Inferior parietal cortex (tissue), 1 donor: Measurements from ENCODE around the gene CFH.
A peak's percentile ranks its signal among the peaks of the same experiment; 100 is the strongest.
"Not testable (repeated sequence)": the region's sequence is repeated elsewhere in the genome, so short reads cannot be mapped to it uniquely, and the experiment has no call there.

Experiments
- DNase-seq: peaks from one replicate; pipeline ENCODE4 v3.0.0-alpha.2; 2016; ENCODE audit errors: extremely low spot score

The CFH gene

DNA sequence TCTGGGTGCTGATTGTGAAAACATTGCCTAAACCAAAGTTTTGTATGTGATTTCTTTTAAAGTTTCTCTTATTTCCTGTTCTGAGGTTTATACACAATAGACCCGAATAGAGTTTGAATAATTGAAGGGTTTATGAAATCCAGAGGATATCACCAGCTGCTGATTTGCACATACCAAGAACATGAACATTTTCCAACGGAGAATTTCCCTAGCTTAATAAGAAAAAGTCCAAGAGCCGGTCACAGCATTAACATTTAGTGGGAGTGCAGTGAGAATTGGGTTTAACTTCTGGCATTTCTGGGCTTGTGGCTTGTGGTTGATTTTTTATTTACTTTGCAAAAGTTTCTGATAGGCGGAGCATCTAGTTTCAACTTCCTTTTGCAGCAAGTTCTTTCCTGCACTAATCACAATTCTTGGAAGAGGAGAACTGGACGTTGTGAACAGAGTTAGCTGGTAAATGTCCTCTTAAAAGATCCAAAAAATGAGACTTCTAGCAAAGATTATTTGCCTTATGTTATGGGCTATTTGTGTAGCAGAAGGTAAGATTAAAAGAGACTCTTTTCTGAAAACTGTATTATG lies at the start of gene CFH:
TSS of gene CFH (plus strand) at position 407 of the 579 bp plus-strand sequence. CDS start at position 482, 75 bp downstream.
- no peak for DNase-seq

DNA sequence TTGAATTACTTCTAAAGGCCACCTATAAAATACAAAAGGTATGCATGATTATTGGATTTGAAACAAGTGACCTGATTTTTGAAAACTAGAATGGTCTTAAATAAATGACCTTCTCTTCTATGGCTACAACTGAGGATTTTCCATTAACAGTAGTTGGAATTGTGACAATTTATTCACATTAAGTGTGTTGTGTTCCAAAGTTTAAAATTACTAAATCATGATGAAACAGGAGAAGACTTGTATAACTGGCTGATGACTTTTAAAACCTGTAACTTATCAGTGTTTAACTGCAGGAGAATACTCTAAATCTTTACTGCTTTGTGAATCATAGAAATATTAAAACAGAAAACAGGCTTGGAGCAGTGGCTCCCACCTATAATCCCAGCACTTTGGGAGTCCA lies 48.2 kb upstream of the CFH start:
- no peak for DNase-seq

DNA sequence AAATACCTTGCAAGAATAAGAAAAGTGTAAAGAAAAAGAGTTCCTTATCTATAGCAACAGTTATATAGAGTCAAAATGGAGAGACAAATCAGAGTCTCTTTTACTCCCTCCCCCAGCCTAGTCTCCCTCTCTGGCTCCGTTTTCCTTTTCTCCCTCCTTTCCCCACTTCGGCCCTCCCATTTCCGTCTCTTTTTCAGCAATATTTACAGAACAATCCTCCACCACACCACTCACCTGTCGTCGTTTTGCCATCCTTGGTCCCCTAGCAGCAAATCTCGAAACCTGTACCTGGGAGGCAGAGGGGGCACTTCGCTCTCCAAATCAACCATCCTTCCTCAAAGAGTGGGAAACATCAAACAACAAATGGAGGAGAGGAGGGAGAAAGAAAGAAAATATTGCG lies 43.9 kb upstream of the CFH start:
- no peak for DNase-seq

DNA sequence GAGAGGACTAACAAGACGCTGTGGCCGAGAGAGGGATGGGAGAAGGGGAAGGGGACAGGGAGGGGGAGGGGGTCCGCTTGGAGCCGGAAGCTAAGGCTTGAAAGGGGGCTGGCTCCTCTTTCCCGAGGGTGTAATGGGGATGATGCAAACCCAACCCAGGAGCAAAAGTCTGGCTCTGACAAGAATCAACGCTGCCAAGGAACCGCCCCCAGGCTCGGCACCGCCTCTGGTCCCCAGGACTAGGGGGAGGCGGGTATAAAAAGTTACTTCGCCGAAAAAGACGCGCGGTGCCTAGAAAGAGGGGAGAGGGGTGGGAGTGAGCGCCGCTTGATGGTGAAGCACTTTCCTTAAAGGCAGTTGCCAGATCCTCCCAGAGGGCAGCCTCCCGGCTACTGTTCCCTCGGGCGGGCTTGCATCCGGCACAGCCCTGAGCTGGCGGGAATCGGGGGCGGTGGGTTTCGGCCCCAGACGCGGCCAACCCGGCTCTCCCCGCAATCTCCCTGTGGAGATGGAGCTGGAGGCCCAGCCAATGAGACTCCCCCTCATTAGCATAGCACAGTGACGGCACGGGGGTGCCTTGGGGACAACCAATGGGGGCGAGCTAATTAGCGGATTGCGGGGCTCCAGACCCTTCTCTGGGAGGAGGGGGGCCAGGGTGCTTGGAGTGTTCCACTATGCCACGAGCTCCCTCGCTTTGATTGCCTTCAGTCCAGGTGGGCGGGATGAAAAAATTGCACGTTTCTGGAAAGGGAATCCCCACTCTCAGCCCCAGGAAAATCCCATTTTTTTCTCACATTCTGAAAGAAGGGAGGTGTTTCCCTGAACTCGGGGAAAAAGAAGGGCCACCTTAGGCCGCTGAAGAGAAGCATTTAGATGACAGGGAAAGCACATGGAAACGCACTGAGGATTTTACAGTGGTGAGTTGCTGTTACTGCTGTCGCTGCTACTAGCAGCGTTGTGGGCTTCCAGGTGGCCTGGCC lies 43.2 kb upstream of the CFH start, which contains the start of gene KCNT2:
TSS of gene KCNT2 (minus strand) at position 51 of the 980 bp plus-strand sequence. CDS start 131 bp downstream, outside the sequence.
- DNase-seq, result peak; percentile 36

DNA sequence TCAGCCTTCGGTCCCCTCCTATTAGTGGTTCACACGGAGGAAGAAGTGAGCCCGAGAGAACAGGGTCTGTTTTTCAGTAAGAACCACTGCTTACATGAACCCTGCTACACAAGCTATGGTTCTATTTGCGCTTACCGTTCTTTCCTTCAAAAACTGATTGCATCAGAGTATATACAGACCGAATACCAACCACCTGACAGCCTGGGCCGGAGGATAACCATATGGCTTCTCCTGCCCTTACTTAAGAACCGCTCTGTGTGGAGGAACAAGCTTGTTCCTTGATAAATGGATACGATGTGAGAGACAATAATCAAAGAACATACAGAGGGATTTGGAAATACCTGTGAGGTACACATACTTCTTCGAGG lies 42.5 kb upstream of the CFH start:
- no peak for DNase-seq

DNA sequence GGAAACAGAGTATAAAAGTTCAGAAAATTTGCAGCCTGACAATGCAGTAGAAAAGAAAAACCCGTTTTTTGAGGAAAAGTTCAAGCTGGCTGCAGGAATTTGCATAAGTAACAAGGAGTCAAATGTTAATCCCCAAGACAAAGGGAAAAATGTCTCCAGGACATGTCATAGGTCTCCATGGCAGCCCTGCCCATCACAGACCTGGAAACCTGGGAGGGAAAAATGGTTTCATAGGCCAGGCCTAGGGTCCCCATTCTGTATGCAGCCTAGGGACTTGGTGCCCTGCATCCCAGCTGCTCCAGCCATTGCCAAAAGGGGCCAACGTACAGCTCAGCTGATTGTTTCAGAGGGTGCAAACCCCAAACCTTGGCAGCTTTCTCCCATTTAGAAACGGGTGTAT lies 40.0 kb upstream of the CFH start:
- no peak for DNase-seq

DNA sequence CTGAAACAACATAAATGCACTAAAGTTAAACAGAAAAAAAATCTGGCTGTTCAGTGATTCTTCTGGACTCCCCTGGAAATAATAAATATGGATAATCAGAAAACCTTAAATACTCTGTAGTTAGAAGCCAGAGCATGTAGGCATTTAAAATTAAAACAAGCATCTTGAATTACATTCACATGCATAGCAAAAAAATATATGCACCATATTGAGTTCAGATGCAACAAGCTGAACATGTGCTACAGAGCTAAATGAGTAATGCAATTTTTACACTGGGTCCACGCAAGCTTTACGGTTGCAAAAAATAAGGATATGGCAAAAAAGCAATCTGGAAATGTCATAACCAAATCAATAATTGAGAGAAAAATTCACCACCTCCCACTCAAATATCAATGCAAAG lies 32.1 kb upstream of the CFH start:
- no peak for DNase-seq

DNA sequence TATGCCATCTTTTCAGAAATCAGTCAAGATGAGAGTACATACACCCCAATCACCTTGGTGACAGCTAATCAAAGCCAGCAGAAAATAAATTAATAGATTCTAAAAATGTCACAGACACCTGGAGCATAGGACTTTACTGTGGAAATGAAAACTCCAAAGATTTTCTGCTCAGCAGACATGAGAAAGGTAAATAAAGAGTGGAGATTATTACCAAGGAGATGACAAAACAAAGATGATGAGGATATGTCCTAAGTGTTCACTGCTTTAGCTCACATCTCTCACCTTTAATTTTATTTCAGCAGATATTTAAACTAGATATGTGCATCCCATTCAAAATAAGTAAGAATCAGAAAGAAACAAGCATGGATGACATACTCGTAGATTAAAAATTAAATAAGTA lies 28.8 kb upstream of the CFH start:
- no peak for DNase-seq

DNA sequence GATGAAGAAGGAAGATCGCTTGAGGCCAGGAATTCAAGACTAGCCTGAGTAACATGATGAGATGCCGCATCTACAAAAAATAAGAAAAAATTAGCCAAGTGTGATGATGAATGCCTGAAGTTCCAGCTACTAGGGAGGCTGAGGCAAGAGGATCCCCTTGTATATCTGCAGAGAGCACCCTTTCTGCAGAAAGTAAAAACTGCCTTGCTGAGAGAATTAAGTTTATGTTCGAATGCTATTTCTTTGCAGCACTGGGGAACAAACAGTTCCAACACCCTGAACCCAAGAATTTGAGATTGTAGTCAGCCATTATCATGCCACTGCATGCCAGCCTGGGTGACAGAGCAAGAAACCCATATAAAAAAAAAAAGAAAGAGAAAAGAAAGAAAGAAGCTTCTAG lies 23.0 kb upstream of the CFH start:
- no peak for DNase-seq

DNA sequence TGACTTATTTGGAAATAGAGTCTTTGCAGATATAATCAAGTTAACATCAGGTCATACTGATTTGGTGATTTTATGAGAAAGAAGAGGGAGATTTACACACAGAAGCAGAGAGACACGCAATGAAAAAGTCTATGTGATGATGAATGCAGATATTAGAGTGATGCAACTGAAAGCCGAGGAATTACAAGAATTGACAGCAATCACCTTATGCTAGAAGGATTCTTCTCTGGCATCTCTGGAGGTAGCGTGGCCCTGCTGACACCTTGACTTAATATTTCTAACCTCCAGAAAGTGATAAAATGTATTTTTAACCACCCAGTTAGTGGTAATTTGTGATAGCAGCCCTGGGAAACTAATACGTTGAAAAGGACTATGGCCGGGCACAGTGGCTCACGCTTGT lies 14.2 kb upstream of the CFH start:
- DNase-seq, result no peak

DNA sequence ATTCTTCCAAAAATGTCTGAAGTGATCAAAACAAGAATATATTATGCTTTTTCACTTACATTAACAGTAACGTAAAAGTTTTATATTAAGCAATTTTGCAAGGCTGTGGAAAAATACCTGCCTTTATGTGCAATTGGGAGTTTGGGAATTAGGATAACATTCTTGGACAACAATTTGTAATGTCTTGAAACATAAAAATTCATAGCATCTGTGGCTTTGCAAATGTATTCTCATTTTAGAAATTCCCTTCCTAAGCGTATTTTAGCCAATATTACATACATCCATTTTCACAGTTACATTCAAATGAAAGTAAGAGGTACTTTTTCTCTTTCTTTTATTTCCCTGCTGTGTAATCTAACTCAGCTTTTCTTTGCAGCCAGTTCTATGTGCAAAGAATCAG lies 13.4 kb upstream of the CFH start:
- no peak for DNase-seq

DNA sequence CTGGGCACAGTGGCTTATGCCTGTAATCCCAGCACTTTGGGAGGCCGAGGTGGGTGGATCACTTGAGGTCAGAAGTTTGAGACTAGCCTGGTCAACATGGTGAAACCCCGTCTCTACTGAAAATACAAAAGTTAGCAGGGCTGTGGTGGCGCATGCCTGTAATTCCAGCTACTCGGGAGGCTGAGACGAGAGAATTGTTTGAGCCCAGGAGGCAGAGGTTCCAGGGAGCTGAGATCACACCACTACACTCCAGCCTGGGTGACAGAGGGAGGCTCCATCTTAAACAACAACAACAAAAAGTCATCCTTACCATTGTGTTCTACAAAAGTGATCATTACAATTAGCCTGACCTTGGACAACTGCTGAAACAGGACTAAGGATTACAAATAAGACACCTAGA lies 12.6 kb upstream of the CFH start:
- DNase-seq, result not testable (repeated sequence)

DNA sequence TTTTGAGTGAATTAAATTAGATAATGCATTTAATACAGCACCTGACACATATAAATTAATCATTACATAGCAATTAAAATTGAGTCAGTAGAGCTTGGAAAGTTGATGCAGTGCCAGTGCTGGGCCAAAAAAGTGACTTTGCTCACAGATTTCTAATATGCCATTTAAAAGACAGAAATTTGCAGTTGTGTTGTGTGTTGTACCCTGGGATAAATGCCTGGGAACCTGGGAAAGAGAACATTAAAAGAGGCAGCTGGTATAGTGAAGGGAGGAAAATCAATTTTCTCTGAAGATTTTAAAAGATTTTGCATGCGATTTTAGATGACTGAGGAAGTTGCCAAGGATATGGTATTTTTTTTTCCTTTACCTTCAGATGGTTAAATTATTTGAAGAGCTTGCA lies 10.9 kb upstream of the CFH start:
- no peak for DNase-seq

DNA sequence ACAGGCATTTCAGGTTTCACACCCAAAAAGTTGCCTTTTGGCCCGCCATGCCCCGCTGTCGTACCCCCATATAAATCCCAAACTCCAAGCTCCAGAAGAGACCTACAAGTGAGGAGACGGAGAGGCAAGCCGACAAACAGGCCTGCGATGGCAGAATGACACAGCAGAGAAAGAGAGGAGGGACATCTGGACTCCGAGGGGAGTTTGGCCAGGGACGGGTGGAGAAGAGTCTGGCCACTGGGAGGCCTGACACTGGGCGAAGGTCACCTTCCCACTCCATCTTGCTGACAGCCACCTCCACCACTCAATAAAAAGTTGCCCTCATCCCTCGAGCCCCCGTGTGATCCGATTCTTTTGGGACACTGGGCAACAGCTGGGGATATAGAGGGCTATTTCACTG lies 1.9 kb upstream of the CFH start:
- DNase-seq, result no peak

DNA sequence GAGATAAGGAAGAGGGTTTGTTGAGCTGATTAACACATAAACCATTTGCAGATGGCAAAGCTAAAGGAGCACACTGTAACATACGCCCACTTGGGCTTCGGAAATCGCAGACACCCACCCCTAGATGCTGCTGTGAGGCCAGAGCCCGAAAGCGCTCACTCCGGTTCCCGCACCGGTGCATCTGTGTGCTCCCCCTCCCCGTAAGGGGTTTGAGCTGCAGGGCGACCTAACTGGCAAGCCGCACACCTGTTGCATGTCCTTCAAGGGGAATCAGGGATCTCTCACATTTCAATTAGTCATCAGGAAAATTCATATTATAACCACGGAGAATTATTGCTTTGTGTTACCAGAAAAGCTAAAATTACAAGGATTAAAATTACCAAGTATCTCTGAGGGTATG lies 1.4 kb upstream of the CFH start:
- DNase-seq, result no peak

DNA sequence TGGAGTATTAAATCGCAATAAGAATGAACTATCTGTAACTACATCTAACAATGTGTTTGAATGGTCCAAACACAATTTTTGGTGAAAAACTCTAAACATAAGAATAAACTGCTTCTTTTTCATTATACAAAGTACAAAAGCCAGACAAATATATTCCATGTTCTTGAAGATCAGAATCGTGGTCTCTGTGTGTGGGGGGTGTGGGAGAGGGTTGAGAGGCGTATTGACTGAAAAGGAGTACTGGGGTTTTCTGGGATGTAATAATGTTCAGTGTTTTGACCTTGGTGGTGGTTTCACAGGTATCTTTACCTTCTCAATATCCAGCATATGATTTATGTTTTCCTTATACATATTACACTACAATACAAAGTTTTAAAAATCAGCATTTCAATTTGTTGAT lies 764 bp upstream of the CFH start:
- DNase-seq, result no peak

DNA sequence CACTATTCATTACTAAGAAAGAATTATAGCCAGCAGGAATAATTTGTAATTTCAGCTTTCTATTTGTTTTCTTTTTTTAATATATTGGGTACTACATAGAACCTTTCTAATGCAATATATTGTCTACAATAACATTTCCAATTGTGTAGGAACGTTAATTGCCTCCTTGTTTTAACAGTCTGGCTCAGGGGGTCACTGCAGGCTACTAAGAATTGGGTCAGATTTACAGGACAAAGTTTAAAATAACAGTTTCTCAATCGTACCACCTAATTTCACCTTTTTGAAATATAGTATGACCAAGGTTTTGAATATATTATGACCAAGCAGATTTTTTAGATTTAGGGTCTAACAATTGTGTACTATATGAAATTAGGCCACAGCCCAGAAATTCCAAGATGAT lies 2.4 kb downstream of the CFH start:
- DNase-seq, result no peak

DNA sequence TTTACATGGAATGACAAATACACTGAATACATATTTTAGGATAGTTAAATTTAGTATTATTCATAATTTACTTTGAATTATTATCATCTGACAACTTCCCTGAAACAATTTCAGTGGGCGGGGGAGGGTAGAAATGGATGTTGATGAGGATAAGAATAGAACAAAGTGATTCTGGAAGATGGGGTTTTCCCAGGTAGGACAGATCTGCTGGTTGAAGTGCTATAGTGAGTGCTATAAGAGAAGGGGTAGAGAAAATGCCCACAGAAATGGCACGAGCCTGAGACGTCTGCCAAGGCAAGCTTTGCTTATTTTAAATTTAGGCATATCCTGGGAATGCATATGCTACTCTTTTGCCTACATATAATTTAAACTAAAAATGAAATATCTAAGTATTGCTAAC lies 3.2 kb downstream of the CFH start:
- no peak for DNase-seq

DNA sequence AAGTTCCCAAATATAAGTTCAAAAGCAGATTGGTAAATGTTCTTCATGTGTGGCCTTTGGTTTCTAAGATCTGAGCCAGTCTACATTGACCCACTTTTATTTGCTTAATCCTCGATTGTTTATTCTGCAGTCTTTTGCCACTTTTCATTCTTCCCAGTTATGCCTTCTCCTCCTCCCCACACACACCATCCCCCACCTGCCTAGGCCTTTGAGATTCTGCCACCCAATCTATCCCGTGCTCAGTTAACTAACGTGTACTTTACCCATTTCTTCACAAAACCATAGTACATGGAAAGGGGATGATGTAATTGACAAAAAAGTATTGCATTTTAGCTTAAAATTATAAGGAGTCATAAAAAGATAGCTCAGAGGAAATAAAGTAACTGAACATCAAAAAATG lies 3.7 kb downstream of the CFH start:
- DNase-seq, result no peak

DNA sequence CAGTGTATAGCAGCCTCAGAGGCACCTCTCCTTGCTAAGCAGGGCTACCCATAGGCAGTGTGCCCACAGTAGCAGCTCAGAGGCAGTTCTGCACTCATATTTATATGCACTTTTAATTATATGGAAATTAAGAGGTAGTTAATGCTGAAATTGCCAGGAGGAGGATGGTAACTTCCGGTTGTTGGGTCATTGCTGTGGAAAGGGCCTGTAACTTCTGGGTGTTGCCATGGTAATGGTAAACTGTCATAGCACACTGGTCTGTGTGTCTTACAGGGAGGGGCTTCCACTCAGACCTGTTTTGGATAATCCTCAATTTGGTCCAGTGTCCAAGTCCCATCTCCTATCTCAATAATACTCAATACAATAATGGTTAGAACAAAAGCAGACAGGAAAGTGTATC lies 7.6 kb downstream of the CFH start:
- DNase-seq, result no peak

DNA sequence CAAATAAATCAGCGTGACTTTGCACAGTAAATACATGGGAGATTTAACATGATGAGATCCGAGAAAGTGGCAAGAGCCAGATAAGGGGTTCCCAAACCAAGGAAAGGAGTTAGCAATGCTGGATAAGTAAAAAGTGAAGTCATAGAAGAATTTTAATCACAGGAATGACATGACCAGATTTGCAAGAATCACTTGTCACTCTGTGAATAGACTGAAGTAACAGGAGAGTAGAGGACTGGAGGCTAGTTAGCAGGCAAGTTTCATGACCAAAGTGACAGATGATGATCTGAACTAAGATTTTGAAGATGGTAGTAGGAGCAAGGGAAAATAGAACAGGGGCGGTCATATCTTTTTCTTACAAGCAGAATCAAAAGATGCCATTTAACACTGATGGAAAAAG lies 8.4 kb downstream of the CFH start:
- no peak for DNase-seq

DNA sequence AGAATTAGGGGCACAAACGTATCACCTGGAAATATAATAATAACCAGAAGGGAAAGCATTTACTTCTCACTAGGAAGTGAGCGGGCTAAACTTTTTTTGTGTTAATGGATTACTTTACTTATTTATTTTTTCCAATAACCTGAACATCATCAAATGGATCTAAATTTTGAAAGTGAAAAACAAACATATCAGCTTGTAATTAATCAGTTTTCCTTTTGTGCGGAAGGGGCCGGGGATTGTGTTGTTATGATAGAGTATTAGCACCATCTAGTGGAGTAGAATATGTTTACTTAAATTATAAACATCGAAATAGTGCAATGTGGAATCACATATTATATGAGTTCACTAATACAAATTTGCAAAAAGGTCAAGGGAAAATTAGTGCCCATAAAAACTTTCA lies 9.0 kb downstream of the CFH start:
- peak; percentile 66 for DNase-seq

DNA sequence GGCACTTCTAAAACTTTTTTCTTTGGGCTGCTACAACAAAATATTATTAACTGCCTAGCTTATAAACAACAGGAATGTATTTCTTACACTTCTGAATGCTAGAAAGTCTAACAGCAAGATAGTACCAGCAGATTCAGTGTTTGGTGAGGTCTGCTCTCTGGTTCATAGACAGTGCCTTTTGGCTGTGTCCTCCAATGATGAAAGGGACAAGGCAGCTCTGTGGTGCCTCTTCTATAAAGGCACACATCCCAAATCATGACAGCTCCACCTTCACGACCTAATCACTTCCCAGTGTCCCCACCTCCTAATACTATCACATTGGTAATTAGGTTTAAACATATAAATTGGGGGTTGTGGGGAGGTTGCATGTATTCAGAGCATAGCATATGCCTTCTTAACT lies 9.5 kb downstream of the CFH start:
- DNase-seq, result no peak
